GM21515 (cell line): ENCODE results near the gene CDKN2A.

Experiments used
- ATAC-seq: cut with Tn5 transposase; IDR thresholded peaks from one replicate; pipeline ENCODE4 v1.9.1; 2021; ENCODE audit not compliant: unreplicated experiment

CDKN2A gene

DNA sequence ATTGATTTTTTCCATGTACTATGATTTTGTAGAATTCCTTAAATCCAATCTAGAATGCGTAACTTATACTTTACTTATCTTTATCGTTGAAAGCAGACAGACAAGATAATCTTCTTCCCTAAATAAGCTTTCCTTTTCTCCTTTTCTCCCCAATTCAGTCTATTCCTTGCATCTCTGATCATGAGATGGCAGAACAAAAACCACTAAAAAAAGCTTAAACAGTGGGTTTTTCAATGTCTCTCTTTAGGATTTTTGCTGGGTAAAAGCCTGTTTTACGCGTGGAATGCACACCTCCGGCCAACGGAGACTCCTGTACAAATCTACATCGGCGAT is 14.2 kb upstream of the CDKN2A start:
- no peak for ATAC-seq

GRCh38 chr9:22005702-22006606 is 11.8 kb upstream of the CDKN2A start:
- no peak for ATAC-seq

- no peak for ATAC-seq
These were observed 11.0 kb upstream of the CDKN2A start for GRCh38 chr9:22005021-22005701.

GRCh38 chr9:22002038-22002437 is 7.8 kb upstream of the CDKN2A start:
- no peak for ATAC-seq

DNA sequence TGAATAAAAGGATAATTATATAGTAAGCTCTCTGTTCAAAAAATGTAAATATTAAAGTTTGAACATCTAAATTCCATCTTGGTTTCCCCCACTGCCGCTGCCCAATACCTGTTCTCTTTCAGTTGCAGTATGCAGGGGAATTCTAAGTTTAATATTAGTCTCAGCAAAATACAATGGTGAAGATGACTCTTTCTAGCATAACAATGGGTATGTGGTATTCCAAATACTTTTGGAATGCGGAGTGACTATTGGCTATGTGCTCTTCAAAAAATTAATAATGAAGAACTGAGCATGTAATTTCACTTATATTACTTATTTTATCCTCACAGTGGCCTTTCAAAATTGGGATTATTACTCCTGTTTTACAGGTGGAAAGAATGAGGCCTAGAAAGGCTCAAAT is 3.8 kb upstream of the CDKN2A start:
- ATAC-seq, result no peak

- no peak for ATAC-seq
These were observed 3.3 kb upstream of the CDKN2A start for GRCh38 chr9:21997480-21997879.

- no peak for ATAC-seq
These were observed 2.7 kb upstream of the CDKN2A start for GRCh38 chr9:21996858-21997257.

DNA sequence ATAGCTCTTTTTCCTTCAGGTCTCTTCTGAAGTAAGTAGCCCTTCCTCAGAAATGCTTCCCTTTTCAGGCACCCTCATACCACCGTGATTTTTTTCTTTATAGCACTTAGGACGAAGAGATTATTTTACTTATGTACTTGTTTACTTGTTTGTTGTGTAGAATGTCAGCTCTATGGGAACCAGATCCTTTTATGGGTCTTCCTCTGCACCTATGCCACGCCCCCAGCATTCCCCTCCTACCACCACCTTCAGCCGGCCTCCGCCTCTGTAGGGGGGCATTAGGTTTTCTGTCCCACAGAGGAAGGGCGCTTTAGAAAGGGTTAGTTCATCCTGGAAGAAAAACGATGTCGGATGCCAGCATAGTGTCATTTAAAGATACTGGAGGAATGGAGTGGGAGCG is 2.2 kb upstream of the CDKN2A start:
- ATAC-seq, result no peak

- peak; percentile 29 for ATAC-seq
These were observed 1.6 kb upstream of the CDKN2A start for GRCh38 chr9:21995666-21996398.

DNA sequence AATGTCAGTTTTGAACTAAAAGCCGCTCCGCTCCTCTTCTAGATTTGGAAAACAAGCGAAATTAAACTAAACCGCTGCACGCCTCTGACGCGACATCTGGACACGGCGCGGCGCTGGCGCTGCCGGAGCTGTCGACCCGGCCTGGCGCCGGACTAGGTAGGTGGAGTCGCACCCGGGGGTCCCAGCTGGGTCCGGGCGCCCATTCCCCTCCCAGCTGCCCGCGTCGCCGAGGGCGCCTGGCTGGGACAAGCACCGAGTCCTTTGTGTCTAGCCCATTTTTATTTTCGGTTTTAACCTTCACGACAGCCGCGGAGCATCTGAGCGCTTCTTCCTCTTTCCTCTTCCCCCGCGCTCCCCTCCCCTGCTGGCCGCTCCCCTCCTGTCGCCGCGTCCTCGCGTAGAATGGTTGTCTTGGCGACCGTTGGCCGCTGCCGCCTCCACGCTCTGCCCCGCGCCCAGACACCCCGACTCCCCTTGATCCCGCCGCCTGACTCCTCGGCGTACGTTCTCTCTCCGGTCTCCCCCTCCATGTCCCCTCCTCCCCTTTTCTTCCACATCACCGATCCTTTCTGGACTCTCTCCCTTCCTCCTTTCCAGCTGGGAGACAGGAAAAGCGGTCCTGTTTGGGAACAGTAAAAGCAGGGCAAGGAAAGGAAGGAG is 944 bp upstream of the CDKN2A start:
- peak; percentile 83 for ATAC-seq

- ATAC-seq, result peak; percentile 43
These were observed 389 bp upstream of the CDKN2A start, which contains the start of gene CDKN2B-AS1 for GRCh38 chr9:21994556-21995005. CDKN2B-AS1 (plus strand) TSS chr9:21994791.

- no peak for ATAC-seq
These were observed 1.2 kb downstream of the CDKN2A start for GRCh38 chr9:21993007-21993406.

DNA sequence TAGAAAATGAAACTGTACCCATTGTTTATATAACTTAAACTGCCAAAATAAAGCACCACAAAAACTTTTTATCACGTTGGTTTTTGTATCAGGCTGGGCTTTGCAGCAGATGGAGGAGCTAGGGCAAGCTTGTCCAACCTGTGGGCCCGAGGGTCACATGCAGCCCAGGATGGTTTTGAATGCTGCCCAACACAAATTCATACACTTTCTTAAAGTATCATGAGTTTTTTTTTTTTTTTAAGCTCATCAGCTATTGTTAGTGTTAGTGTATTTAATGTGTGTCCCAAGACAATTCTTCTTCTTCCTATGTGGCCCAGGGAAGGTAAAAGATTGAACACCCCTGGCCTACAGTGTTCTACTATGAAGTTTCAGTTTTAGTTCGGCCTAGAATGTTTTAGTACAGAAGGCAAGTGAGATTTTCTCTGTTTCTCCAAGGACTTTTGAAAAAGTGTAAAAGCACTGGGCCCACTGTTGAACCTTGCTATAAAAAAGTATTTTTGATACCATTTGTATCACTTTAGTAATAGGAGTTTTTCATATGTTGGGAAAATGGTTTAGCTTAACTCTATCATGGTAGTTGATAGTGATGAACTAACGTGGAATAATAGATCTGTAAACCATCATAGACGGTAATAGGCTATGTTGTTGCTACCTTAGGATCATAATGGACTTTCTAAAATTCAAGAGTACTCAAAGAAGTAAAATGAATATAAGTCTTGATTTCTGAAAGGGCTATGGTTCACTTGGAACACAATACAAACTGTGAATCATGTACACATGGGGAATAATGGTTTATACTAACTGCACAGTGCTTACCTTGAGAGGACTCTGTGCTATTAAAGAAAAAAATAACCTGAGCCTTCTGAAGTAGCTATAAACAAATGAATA is 2.9 kb downstream of the CDKN2A start:
- ATAC-seq, result no peak

GRCh38 chr9:21989440-21990189 is 4.6 kb downstream of the CDKN2A start:
- ATAC-seq, result no peak

GRCh38 chr9:21988056-21988990 is 5.9 kb downstream of the CDKN2A start:
- ATAC-seq, result no peak

DNA sequence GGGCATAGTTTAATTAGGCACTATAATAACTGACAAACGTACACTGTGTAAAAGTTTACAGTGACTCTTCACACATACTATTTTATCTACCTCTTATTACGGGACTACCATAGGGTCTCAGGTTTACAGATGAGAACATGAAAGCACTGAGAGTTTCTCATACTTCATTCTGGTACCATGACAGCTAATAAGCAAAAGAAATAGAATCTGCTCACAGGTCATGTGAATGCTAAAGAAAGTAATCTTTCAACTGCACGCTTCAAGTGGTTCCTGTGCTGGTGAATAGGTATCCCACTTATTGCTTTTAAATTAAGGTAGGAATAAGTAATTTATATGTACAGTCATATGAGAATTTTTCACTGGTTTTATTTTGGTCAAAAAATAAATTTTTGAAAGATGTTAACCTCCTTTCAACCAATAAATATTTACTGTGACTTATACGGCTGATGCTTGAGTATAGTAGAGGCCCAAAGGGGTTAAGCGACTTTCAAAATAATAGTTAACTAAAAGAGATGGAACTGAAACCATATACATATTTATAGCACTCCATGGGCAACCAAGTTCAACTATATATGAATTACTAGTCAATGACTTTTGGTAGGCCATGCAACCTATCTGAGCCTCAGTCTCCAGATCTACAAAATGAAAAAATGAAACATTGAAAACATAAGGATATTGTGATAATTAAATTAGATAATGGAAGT is 8.1 kb downstream of the CDKN2A start:
- ATAC-seq, result no peak

- no peak for ATAC-seq
These were observed 10.1 kb downstream of the CDKN2A start for GRCh38 chr9:21984101-21984500.

DNA sequence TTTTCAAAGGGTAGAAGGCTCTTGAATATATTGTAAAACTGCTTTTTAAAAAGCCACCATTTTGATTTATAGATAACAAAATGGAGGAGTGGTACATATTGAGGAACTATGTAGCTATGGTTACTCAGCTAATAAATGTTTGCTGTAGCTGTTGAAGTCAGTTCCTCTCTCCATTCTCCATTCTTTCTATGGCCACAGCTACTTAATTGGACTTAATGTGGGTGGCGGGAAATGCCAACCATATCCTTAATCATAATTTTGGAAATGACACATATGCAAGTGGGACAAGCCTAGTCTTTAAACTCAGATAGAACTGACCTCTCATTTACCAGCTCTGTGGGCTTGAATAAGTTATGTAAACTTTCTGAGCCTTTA is 10.6 kb downstream of the CDKN2A start:
- ATAC-seq, result no peak
